Skeletal muscle satellite cell (primary cell): ENCODE results near the gene CALN1. TPM values are rescaled to one million over a fixed set of nuclear protein-coding genes. Genes with fewer than 3 reads are reported as not detected.

Source experiments
- H3K27me3 ChIP-seq: 2 replicates; pipeline ENCODE4 v1.7.0; 2013; ENCODE audit warnings: low read length; ENCODE audit not compliant: control insufficient read depth, insufficient read depth
- H3K36me3 ChIP-seq: 2 replicates; pipeline ENCODE4 v1.7.0; 2013; ENCODE audit warnings: mild to moderate bottlenecking, control low read depth, low read length; ENCODE audit not compliant: insufficient read depth
- H3K4me1 ChIP-seq: 2 replicates; pipeline ENCODE4 v1.7.0; 2013; ENCODE audit warnings: low read length; ENCODE audit not compliant: control insufficient read depth, insufficient read depth
- H3K4me2 ChIP-seq: 2 replicates; pipeline ENCODE4 v1.7.0; 2013; ENCODE audit warnings: mild to moderate bottlenecking, low read length
- H3K4me3 ChIP-seq: 2 replicates; pipeline ENCODE4 v1.7.0; 2013; ENCODE audit warnings: low read length
- H3K9ac ChIP-seq: 2 replicates; pipeline ENCODE4 v1.7.0; 2013; ENCODE audit warnings: mild to moderate bottlenecking, low read depth, low read length, moderate library complexity
- H3K9me3 ChIP-seq: replicated peaks from 2 replicates; pipeline ENCODE4 v1.7.0; 2013; ENCODE audit warnings: mild to moderate bottlenecking, control low read depth, low read length
- small RNA-seq: library from RNA; depleted of rRNA; stranded (forward); fragments of <200 nt; gene quantifications from one replicate; pipeline ENCODE3, GENCODE V24; 2012

The CALN1 gene

GRCh38 chr7:71733107-71733870, 678.8 kb downstream of the CALN1 start:
- H3K4me3 ChIP-seq, result no peak overlapping the region
- no peak overlapping the region for H3K9ac ChIP-seq
- H3K27me3 ChIP-seq, result no peaks in the 10 kb centered on the region
- H3K4me1 ChIP-seq, result no peaks in the 10 kb centered on the region
- no peaks in the 10 kb centered on the region for H3K9me3 ChIP-seq
- no peaks in the 10 kb centered on the region for H3K36me3 ChIP-seq
- no peak overlapping the region for H3K4me2 ChIP-seq

- Histone ChIP-seq H3K9me3 (no peaks in the 10 kb centered on the region), H3K4me2 (no peak overlapping the region), H3K27me3 (no peaks in the 10 kb centered on the region), H3K9ac (no peak overlapping the region), H3K36me3 (no peaks in the 10 kb centered on the region), H3K4me1 (no peaks in the 10 kb centered on the region), H3K4me3 (no peak overlapping the region)
These were observed 680.4 kb downstream of the CALN1 start for GRCh38 chr7:71731740-71732139.

Small RNA genes within 50 kb of the gene (small RNA-seq; reads per million reads assigned to genes)
- gene AC005011.1 (not detected), gene RNA5SP232 (not detected)
